ENCODE data around the gene ST6GALNAC6.
A peak's percentile ranks its signal among the peaks of the same experiment; 100 is the strongest.
"Not testable (repeated sequence)": the region's sequence is repeated elsewhere in the genome, so short reads cannot be mapped to it uniquely, and the experiment has no call there.

ST6GALNAC6 gene

DNA sequence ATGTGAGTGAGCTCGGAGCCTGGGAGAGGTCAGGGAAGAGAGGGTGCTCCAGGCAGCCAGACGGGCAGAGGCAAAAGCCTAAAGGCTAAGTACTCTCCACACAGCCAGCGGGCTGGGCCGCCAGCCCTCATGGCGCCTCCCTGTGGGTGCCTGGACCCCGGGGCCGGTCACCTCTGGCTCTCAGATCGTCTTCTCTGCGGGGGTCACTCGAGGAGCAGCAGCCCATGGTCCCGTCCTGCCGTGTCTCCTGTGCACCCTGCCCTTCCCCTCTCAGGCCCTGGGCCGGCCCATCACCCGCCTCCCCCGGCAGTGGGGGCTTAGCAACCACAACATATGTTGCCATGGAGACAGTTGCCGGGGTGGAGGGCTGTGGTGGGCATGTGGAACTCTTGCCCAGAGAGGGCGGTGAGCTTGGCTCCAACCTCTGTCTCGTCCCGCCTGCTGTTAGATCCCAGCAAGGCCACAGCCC, 26.1 kb downstream of the ST6GALNAC6 start:
- DNase-seq (ENCODE audit: low spot score): no peak

DNA sequence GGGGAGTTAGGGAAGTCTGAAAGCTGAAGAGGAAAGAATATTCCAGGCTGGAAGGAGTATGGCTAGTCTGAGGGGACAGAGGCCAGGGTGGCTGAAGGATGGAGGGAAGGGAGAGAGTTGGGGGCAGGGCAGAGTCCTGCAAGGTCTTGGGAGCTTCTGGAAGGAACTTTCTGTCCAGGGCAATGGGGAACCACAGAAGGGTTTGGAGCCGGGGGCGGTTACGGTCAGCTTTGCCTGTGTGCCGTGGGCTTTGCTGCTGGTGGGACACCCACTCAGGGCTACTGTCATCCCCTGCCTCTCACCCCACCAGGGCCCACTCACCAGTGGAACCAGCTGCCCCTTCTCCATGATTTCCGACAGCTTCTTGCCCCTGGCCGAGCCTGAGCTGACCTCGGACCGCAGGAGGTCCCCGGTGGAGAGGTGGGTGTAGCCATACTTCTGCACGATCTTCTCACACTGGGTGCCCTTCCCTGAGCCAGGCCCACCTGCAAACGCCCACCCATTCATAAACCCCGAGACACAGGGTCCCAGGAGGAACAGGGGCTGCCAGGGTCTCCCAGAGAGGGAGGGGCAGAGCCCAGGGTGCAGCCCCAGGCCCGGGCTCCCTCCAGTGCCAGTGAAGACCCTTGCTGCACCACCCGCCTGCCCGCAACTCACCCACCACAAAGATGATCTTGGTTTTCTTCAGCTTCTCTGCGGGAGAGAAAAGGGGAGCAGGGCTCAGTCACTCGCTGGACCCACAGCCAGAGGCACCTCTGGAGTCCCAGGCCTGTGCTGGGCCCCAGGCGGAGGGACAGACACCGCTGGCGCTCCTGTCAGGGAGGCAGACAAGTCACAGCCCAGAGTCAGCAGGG, 26.8 kb downstream of the ST6GALNAC6 start:
- DNase-seq (ENCODE audit: low spot score): no peak

DNA sequence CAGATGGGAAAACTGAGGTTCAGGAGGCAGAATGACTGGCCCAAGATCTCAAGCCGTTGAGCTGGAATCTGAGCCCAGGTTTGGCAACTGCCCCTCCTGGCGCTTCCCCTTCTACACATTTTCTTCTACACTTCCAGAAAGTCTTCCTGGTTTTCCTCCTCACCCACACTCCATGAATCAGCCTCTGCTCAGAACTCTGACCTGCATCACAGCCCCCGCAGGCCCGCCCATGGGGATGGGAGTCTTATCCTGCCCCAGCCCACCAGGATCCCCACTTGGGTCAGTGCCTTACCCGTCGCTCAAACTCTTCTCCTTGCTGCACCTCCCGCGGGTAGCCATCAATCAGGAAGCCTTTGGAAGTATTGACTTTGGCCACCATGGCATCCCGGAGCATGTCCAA, 27.9 kb downstream of the ST6GALNAC6 start:
- DNase-seq (ENCODE audit: low spot score): no peak

DNA sequence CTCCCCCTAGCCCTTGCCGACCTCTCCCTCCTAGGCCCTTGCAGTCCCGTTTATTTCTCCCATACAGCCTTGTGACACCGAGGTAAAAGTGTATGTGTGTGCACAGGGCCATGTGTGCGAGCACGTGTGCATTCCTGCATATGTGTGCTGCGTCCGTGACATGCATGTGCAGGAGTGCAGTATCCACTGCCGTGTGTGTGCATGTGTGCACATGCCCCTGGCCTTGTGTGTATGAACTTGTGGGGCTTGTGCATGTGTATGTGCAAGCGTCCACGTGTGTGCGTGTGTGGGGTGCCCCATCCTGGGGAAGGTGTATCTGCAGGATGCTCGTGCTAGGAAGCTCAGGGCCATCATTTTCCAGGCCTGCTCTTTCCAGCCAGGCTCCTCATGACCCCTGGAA, 28.5 kb downstream of the ST6GALNAC6 start:
- no peak for DNase-seq (ENCODE audit: low spot score)

- not testable (repeated sequence) for DNase-seq (ENCODE audit: low spot score)
These were observed 29.3 kb downstream of the ST6GALNAC6 start for GRCh38 chr9:127870153-127870491.

DNA sequence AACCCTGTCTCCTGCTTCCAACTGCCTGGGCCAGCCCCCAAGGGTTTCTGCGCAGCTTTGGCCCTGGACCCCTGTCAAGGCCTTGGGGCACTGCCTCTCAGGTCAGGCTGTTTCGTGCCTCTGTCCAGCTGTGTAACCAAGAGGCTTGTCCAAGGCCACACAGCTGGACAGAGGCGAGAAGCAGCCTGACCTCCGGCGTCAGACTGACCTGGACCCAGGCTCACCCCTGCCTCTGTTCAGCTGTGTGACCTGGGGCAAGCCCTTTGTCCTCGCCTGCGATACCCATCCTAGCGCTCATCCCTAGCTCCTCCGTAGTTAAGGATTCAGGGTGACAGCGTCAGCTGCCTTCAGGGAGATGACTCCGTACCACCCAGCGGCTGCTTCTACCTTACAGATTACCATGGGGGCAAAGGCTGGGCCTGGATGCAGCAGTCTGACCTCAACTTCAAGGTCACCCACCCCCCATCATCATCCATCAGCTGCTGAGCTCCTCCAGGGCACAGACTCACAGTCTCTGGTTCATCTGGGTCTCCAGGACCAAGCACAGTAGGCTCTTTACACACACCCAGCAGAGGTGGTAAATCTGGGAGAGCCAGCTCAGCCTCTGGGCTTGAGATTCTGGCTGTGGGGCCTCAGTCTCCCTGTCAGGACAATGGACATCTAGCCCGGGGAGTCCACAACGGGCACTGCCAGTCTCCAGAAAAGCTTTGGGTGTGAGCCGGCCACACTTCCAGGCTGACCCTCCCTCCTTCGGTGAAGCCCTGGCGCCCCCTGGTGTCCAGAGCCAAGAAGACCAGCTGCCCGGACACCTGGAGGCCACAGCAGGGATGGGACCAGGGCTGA, 29.9 kb downstream of the ST6GALNAC6 start:
- DNase-seq (ENCODE audit: low spot score): peak; percentile 82

GRCh38 chr9:127868278-127868902, 31.0 kb downstream of the ST6GALNAC6 start:
- no peak for DNase-seq (ENCODE audit: low spot score)

- DNase-seq (ENCODE audit: low spot score): no peak
These were observed 31.8 kb downstream of the ST6GALNAC6 start for GRCh38 chr9:127867356-127868277.

GRCh38 chr9:127866535-127866934, 32.9 kb downstream of the ST6GALNAC6 start:
- DNase-seq (ENCODE audit: low spot score): no peak

DNA sequence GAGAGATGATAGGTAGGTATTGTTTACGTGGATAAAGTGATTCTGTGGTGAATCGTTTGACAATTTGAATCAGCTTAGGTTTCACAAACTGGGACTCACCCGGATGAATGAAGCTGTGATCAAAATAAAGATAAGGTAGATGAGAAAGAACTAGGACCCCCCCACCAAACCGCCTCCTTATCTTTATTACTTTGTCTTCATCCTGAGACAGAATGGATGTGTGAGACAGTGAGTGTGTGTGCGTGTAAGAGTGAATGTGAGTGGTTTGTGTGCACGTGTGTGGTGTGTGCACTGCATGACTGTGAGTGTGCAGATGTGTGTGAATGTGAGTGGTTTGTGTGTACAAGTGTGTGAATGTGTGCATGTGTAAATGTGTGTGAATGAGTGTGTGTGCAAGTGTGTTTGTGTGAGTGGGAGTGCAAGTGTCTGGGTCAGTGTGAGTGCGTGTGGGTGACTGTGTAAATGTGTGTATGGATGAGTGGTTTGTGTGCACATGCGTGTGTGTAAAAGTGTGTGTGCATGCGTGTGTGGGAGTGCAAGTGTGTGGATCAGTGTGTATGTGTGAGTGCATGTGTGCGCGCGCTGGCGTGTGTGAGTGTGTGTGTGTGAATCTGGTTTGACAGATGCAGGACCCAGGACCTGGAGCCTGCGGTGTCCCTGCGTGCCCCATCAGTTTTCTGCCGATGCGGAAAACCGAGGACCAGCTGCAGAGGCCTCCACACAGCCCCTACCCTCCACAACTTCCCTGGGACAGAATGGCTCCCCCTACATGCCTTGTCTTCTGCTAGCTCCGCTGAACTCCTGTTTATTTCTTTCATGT, 33.5 kb downstream of the ST6GALNAC6 start:
- peak; percentile 12 for DNase-seq (ENCODE audit: low spot score)

- no peak for DNase-seq (ENCODE audit: low spot score)
These were observed 36.2 kb downstream of the ST6GALNAC6 start for GRCh38 chr9:127863191-127863621.

- DNase-seq (ENCODE audit: low spot score): peak; percentile 37
These were observed 37.1 kb downstream of the ST6GALNAC6 start for GRCh38 chr9:127862075-127863011.

GRCh38 chr9:127860779-127861178, 38.6 kb downstream of the ST6GALNAC6 start:
- no peak for DNase-seq (ENCODE audit: low spot score)

DNA sequence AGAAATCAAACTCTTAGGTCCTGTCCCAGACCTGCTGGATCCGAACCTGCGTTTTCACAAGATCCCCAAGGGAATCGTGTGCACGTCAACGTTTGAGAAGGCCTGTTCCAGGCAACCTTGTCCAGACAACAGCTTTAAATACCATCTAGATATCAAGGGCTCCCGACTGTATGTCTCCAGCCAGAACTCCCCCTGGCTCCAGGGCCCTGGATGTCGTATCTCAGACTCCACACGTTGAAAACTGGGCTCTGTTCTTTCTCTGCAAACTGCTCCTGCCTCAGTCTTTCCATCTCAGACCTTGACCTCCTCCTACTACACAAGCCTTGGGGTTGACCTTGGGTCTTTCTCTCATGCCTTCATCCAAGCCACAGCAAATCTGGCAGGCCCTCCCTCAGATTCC, 39.1 kb downstream of the ST6GALNAC6 start:
- no peak for DNase-seq (ENCODE audit: low spot score)

DNA sequence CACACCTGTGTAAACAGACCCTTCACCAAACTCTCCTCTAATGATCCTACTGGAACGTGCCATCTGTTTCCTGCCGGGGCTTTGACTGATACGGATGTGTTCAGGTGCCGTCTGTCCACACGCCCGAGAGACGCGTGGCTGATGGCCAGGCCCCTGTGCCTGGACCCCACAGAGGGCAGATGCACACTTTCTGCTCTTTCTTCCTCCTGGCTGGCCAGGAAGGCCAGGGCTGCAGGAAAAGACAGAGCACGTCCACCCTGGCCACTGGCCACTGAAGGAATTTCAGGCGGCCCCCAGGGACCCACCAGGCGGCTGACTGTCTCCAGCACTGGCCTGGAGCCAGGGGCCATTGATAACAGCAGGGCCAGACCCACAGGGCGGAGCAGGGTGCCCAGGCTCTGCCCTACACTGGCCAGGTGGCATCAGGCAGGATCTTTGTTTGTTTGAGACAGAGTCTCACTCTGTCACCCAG, 41.3 kb downstream of the ST6GALNAC6 start:
- DNase-seq (ENCODE audit: low spot score): no peak

DNA sequence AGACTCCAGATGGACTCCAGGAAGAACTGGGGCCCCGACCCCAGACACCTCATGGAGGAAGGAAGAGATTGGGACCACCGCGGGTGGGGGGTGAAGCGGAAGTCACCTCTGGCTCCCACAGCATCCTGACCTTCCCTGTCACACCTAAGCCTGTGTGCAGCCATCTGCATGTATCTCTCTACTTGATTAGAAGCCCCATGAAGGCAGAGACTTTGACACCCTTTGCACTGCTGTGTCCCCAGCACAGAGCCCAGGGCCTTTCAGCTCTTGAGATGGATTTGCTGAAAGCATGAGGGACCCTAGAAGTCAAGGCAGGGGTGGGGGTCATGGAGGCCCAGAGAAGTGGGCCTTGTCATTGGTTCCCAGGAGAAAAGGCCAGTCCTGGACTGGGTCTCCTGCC, 42.1 kb downstream of the ST6GALNAC6 start:
- no peak for DNase-seq (ENCODE audit: low spot score)

GRCh38 chr9:127856729-127857116, 42.7 kb downstream of the ST6GALNAC6 start:
- DNase-seq (ENCODE audit: low spot score): no peak

DNA sequence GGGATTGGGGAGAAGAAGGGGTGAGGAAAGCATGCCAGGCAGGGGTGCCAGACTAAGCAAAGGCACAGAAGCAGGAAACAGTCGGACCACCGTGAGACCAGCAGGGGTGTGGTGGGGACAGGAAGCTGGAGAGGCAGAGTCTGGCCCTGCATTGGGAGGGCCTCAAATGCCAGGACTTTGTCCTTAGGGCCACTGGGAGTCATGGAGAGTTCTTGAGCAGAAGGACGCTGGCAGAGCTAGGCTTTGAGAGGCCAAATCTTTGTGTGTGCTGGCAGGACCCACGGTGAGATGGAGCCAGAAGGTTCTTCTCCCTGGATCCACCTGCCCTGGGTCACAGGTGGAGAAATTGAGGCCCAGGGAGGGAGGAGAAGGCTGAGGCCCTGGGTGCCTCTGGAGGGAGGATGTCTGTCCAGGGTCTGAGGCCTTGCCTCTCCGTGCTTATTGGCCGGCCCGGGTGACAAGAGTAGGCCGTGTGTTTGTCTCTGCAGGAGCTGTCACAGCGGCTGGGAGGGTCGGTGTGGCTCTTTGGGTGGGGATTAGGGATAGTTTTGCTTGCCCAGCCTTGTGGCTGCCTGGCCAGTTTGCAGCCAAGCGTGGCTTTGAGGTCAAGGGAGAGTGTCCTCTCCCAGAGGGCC, 43.2 kb downstream of the ST6GALNAC6 start:
- DNase-seq (ENCODE audit: low spot score): no peak

DNA sequence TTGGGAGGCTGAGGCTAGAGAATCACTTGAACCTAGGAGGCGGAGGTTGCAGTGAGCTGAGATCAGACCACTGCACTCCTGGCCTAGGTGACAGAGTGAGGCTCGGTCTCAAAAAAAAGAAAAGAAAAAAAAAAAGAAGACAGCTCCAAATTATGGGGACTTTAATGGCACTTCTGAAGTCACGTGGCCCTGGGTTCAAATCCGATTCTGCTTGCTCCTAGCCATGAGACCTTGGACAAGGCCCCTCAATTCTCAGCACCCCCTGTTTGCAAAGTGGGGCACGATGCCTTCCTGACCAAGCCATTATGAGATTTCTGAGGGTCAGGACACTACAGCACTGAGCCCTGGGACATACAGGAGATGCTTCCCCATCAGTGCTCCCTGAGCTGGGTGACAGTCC, 43.9 kb downstream of the ST6GALNAC6 start:
- no peak for DNase-seq (ENCODE audit: low spot score)

All from CD4-positive, alpha-beta T cell treated with Interleukin-2 at 100 ng/mL for 4 hours (primary cell).